ENCODE measurements around the gene UGGT2.

DNA sequence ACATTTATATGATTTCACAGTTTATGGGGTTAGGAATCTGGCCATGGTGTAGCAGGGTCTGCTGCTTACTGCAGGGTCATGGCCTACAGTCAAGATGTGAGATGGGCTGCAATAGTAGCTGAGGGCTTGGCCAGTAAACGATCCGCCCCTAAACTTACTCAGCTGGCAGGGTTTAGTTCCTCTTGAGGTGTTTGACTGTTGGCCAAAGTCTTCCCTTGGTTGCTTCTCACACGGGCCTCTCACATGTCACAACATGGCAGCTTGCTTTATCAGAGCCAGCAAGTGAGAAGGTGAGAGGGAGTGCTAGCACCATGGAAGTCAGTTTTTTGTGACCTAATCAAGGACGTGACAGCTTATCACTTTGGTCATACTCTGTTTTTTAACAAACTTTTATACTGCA lies 299.1 kb downstream of the UGGT2 start:
- TF ChIP-seq EZH2 (IDR thresholded peaks at IDR 0.05; ENCODE audit: insufficient read depth, poor library complexity, severe bottlenecking) (no peak), EZH2phosphoT487 (IDR thresholded peaks at IDR 0.05; ENCODE audit: insufficient read depth, low read depth) (no peak)

All from GM23248 (cell line).